GM18858 (cell line): ENCODE data around the gene RUNDC1.
"Not testable (repeated sequence)": the region's sequence is repeated elsewhere in the genome, so short reads cannot be mapped to it uniquely, and the experiment has no call there.

Experiments used
- ATAC-seq: cut with Tn5 transposase; IDR thresholded peaks from one replicate; pipeline ENCODE4 v1.9.1; 2021; ENCODE audit not compliant: unreplicated experiment

Gene RUNDC1

DNA sequence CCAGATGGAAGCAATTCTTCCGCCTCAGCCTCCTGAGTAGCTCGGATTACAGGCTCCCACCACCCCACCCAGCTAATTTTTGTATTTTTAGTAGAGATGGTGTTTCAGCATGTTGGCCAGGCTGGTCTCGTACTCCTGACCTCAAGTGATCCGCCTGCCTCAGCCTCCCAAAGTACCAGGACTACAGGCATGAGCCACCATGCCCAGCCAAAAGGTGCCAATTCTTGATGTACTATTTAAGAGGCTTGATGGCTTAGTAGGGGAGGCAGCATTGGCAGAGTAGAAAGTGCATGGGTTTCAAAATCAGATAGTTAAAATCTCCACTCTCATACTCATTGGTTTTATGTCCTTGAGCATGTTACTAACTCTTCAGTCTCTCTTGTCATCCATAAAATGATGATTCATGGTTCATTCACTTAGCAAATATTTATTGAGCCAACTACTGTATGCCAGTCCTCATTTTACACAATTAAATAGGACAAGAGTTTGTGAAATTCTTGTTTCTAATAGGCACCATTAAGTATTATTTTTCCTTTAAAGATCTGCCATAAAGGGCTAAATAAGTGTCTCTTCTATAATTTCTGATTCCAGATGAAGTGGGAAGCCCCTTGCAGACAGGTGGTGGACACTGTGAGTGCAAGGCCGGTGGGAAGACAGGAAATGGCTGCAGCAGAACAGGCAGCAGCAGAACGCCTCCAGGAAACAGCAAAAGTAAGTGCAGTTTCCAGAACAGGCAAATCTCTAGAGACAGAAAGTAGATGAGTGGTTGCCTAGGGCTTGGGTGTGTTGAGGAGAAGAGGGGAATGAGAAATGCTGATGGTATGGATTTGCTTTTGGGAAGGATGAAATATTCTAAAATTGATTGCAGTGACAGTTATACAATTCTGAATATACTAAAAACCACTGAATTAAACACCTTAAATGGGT lies 9.6 kb downstream of the RUNDC1 start:
- ATAC-seq: no peak

DNA sequence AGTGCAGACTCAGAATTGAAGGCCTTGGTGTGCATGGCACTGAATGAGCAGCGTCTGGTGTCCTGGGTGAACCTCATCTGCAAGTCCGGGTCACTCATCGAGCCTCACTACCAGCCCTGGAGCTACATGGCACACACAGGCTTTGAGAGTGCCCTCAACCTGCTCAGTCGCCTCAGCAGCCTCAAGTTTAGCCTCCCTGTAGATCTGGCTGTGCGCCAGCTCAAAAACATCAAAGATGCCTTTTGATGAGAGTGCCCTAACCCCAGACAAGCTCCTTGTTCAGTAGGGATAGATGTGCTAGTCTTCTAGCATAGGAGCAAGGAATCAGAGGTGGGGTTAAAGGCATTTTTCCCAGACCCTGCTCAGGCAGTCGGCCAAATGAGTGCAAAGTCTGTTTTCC lies 11.1 kb downstream of the RUNDC1 start:
- no peak for ATAC-seq

DNA sequence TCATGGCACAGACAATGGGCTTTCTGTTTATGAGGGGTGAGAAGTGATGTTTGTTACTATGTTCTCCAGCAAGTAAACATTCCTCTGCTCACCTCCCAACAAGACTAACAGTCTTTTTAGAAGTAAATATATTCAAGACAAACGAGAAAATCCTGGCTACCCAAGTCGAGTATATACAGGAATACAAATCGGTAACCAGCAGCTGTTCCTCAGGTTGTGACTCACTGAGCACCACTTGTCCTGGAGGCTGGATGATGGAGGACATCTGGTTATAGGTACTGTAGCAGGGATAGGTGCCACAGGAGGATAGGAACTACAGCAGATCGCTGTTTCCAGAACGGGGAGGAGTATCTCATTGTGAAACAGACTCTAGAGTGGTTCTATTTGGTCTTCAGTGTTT lies 12.5 kb downstream of the RUNDC1 start:
- ATAC-seq: no peak

GRCh38 chr17:42993913-42994312 lies 13.5 kb downstream of the RUNDC1 start:
- not testable (repeated sequence) for ATAC-seq

- ATAC-seq: no peak
Measured at GRCh38 chr17:42997390-42997983, 17.1 kb downstream of the RUNDC1 start.

GRCh38 chr17:42997984-42998938 lies 17.9 kb downstream of the RUNDC1 start, which contains the start of gene RPL27:
TSS of gene RPL27 (plus strand) at chr17:42998419. CDS start at chr17:42998751, 332 bp downstream.
- peak; percentile 87 for ATAC-seq

- no peak for ATAC-seq
Measured at GRCh38 chr17:42999003-42999525, 18.7 kb downstream of the RUNDC1 start.

DNA sequence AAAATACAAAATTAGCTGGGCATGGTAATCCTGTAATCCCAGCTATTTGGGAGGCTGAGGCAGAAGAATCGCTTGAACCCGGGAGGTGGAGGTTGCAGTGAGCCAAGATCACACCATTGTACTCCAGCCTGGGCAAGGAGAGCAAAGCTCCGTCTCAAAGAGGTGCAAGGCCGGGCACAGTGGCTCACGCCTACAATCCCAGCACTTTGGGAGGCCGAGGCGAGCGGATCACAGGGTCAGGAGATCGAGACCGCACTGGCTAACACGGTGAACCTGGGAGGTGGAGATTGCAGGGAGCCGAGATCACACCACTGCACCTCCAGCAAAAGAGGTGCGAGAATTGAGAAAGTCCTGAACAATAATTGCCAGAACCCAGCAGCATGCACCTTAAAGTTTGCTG lies 20.5 kb downstream of the RUNDC1 start:
- ATAC-seq: not testable (repeated sequence)

- ATAC-seq: no peak
Measured at GRCh38 chr17:43003542-43004172, 23.3 kb downstream of the RUNDC1 start.

GRCh38 chr17:43006639-43007551 lies 26.5 kb downstream of the RUNDC1 start, which contains the start of gene IFI35:
TSS of gene IFI35 (plus strand) at chr17:43006784. CDS start at chr17:43006948, 164 bp downstream.
- no peak for ATAC-seq

DNA sequence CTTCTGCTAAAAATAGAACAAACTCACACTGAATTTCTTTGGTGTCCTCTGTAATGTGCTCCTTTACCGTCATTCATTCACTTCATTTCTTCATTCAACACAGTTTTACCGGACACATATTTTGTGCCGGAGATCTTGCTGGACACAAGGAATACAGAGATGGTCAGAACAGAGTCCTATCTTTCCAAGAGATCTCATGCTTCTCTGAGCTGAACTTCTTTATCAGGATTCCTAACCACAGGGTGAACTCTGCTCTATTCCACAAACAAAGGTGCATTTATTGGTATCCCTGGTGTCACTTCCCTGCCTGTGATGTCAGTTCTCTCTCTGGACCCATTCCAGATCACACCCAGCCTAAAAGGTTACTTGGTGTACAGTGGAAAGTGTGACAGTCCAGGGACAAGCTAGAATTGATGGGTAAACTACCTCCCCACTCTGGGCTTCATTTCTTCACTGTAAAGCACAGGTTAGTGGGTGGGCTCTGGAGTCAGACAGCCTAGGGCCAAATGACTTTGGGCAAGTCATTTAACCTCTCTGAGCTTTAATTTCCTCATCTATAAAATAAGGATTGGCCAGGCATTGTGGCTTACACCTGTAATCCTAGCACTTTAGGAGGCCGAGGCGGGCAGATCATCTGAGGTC lies 30.4 kb downstream of the RUNDC1 start:
- no peak for ATAC-seq

GRCh38 chr17:43011728-43012472 lies 31.5 kb downstream of the RUNDC1 start:
- no peak for ATAC-seq

DNA sequence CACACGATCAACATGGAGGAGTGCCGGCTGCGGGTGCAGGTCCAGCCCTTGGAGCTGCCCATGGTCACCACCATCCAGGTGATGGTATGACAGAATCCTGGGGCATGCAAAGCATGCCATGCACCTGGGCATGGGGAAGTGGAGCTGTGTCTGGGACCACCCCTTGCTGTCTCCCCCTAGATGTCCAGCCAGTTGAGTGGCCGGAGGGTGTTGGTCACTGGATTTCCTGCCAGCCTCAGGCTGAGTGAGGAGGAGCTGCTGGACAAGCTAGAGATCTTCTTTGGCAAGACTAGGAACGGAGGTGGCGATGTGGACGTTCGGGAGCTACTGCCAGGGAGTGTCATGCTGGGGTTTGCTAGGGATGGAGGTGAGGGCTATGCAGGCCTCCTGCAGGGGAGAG lies 32.9 kb downstream of the RUNDC1 start:
- ATAC-seq: no peak

DNA sequence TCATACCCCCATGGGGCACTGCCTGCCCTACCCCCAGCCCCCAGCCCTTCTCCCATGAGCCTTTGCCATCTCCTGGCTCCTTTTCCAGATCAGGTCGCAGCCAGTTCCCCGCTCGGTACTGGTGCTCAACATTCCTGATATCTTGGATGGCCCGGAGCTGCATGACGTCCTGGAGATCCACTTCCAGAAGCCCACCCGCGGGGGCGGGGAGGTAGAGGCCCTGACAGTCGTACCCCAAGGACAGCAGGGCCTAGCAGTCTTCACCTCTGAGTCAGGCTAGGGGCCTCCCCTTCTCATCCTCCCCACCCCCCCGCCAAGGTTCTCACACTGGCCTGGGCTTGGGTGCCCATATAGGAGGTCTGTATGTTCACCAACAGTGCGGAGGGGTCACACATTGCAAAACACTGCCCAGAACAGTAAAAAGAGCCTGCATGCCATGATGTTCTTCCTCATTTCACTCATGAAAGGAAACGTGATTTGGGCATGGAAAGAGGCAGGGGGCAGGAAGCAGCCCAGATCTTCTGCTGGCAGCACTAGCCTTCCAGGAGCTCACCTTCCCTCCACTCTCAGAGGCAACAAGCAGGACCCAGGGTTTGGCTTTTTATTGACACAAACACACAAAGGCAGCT lies 33.8 kb downstream of the RUNDC1 start:
- ATAC-seq: no peak

- ATAC-seq: no peak
Measured at GRCh38 chr17:43014649-43015542, 34.5 kb downstream of the RUNDC1 start.

GRCh38 chr17:43015579-43015978 lies 35.2 kb downstream of the RUNDC1 start:
- ATAC-seq: no peak

- ATAC-seq: no peak
Measured at GRCh38 chr17:43016216-43016615, 35.9 kb downstream of the RUNDC1 start.
